H1 (cell line): ENCODE results near the gene LRRTM2. TPM values are rescaled to one million over a fixed set of nuclear protein-coding genes. Genes with fewer than 3 reads are reported as not detected.

Experiments
- polyA plus RNA-seq, 7 experiments: library from polyadenylated mRNA; depleted of rRNA in 3 of 7; stranded (reverse) in 5 of 7; unstranded in 2 of 7; fragments of >200 nt in 5 of 7; fragments of 200-250 nt in 2 of 7; gene quantifications; 1 replicate in 5 of 7; 2 replicates in 1 of 7; 4 replicates in 1 of 7; pipeline versions ENCODE4 v1.2.1 to v1.2.3, GENCODE V29; 2011 to 2013; ENCODE audit warnings: missing spikeins in 2 of 7, mixed read lengths in 2 of 7
- total RNA-seq: library from RNA; stranded (reverse); fragmentation: NEBNext Ultra II Directional; extraction: Animal tissue kit (Norgen Biotek cat#: 25700); gene quantifications from 2 replicates; pipeline ENCODE4 v1.2.1, GENCODE V29; 2021
- TF ChIP-seq, protein P1 (sequence below): fragments of 300-600 bp; sonication (generic); IDR thresholded peaks from 2 replicates; pipeline ENCODE4 v1.7.1; 2012; ENCODE audit warnings: low read length, moderate library complexity, mild to moderate bottlenecking, inconsistent platforms; ENCODE audit not compliant: insufficient replicate concordance
- TF ChIP-seq, protein P2 (sequence below), 3 experiments: IDR thresholded peaks; 1 replicate in 2 of 3; 2 replicates in 1 of 3; pipeline versions ENCODE4 v1.5.1 to v1.6.1; 2011; ENCODE audit warnings: low read length in 3 of 3, mild to moderate bottlenecking in 3 of 3, inconsistent platforms in 2 of 3, low read depth in 1 of 3, moderate library complexity in 1 of 3; ENCODE audit not compliant: insufficient read depth in 1 of 3; ENCODE audit errors: control extremely low read depth in 1 of 3

Gene LRRTM2
- total and polyA plus RNA-seq, 2 of the 8 experiments (the other 6 are each of a cell fraction or from before 2014, with no cell fraction given), result not detected

DNA sequence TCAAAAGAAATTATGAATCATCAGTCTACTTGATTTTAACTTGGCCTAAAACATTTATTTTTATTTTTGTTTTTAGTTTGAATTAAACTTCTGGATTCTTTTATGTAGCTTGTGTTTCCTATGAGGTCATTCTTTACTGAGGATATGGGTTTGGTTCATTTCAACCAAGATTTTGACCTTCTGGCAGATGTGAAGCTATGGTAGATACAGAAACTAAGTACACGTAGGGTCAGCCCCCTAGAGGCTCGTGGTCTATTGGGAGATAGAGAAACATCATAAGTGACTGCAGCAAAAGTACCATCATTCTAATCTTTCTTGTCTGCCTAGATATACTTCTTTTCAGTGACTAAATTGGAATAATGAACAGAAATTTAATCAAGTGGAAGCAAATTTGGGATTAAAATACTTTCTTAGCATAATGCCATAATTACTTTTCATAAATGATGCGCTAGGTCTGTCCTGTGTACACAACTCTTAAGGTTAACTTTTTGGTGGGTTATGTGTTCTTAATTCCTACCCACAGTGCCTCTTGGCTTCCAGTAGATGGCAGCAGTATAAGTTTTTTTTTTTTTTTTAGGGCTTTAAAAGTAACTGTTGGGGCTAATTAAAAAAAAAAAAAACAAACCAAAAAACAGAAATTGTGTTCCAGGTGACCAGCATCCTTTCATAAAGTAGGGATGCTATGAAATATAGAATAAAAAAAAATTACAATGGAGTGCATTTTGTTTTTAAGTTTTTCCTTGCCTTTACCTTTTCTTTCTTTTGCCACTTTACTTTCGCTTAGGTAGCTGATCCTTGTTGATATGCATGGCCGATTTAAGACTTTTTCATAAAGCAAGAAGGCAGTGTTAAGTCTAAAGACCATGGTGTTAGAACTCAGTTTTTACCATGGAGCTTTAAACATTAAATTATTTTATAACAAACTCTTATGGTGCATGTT, 49.9 kb downstream of the LRRTM2 start (continued):
- TF ChIP-seq, protein P1, sequence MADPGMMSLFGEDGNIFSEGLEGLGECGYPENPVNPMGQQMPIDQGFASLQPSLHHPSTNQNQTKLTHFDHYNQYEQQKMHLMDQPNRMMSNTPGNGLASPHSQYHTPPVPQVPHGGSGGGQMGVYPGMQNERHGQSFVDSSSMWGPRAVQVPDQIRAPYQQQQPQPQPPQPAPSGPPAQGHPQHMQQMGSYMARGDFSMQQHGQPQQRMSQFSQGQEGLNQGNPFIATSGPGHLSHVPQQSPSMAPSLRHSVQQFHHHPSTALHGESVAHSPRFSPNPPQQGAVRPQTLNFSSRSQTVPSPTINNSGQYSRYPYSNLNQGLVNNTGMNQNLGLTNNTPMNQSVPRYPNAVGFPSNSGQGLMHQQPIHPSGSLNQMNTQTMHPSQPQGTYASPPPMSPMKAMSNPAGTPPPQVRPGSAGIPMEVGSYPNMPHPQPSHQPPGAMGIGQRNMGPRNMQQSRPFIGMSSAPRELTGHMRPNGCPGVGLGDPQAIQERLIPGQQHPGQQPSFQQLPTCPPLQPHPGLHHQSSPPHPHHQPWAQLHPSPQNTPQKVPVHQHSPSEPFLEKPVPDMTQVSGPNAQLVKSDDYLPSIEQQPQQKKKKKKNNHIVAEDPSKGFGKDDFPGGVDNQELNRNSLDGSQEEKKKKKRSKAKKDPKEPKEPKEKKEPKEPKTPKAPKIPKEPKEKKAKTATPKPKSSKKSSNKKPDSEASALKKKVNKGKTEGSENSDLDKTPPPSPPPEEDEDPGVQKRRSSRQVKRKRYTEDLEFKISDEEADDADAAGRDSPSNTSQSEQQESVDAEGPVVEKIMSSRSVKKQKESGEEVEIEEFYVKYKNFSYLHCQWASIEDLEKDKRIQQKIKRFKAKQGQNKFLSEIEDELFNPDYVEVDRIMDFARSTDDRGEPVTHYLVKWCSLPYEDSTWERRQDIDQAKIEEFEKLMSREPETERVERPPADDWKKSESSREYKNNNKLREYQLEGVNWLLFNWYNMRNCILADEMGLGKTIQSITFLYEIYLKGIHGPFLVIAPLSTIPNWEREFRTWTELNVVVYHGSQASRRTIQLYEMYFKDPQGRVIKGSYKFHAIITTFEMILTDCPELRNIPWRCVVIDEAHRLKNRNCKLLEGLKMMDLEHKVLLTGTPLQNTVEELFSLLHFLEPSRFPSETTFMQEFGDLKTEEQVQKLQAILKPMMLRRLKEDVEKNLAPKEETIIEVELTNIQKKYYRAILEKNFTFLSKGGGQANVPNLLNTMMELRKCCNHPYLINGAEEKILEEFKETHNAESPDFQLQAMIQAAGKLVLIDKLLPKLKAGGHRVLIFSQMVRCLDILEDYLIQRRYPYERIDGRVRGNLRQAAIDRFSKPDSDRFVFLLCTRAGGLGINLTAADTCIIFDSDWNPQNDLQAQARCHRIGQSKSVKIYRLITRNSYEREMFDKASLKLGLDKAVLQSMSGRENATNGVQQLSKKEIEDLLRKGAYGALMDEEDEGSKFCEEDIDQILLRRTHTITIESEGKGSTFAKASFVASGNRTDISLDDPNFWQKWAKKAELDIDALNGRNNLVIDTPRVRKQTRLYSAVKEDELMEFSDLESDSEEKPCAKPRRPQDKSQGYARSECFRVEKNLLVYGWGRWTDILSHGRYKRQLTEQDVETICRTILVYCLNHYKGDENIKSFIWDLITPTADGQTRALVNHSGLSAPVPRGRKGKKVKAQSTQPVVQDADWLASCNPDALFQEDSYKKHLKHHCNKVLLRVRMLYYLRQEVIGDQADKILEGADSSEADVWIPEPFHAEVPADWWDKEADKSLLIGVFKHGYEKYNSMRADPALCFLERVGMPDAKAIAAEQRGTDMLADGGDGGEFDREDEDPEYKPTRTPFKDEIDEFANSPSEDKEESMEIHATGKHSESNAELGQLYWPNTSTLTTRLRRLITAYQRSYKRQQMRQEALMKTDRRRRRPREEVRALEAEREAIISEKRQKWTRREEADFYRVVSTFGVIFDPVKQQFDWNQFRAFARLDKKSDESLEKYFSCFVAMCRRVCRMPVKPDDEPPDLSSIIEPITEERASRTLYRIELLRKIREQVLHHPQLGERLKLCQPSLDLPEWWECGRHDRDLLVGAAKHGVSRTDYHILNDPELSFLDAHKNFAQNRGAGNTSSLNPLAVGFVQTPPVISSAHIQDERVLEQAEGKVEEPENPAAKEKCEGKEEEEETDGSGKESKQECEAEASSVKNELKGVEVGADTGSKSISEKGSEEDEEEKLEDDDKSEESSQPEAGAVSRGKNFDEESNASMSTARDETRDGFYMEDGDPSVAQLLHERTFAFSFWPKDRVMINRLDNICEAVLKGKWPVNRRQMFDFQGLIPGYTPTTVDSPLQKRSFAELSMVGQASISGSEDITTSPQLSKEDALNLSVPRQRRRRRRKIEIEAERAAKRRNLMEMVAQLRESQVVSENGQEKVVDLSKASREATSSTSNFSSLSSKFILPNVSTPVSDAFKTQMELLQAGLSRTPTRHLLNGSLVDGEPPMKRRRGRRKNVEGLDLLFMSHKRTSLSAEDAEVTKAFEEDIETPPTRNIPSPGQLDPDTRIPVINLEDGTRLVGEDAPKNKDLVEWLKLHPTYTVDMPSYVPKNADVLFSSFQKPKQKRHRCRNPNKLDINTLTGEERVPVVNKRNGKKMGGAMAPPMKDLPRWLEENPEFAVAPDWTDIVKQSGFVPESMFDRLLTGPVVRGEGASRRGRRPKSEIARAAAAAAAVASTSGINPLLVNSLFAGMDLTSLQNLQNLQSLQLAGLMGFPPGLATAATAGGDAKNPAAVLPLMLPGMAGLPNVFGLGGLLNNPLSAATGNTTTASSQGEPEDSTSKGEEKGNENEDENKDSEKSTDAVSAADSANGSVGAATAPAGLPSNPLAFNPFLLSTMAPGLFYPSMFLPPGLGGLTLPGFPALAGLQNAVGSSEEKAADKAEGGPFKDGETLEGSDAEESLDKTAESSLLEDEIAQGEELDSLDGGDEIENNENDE, result no peak
- TF ChIP-seq, protein P2, sequence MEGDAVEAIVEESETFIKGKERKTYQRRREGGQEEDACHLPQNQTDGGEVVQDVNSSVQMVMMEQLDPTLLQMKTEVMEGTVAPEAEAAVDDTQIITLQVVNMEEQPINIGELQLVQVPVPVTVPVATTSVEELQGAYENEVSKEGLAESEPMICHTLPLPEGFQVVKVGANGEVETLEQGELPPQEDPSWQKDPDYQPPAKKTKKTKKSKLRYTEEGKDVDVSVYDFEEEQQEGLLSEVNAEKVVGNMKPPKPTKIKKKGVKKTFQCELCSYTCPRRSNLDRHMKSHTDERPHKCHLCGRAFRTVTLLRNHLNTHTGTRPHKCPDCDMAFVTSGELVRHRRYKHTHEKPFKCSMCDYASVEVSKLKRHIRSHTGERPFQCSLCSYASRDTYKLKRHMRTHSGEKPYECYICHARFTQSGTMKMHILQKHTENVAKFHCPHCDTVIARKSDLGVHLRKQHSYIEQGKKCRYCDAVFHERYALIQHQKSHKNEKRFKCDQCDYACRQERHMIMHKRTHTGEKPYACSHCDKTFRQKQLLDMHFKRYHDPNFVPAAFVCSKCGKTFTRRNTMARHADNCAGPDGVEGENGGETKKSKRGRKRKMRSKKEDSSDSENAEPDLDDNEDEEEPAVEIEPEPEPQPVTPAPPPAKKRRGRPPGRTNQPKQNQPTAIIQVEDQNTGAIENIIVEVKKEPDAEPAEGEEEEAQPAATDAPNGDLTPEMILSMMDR (IDR thresholded peaks at IDR 0.05; ENCODE audit: control extremely low read depth in 1 of 3, insufficient read depth in 1 of 3, low read depth in 1 of 3, low read length in 3 of 3), result peak in 1 of 3 experiments; percentile 46; a peak in 2 of 4 replicates
